MCF 10A (cell line): ENCODE measurements around the gene ATF6B. TPM values are rescaled to one million over a fixed set of nuclear protein-coding genes. Genes with fewer than 3 reads are reported as not detected.

ENCODE experiments used
- BruUV-seq: library from RNA; stranded (reverse); fragments of 400-500 nt; replicated peaks from 2 replicates; lab custom pipeline; 2021; lab: Mats Ljungman, UMichigan
- CTCF ChIA-PET: fragments of 300-600 bp; sonication (Branson Sonifier 250); formaldehyde crosslinking; extraction: SDS; loops from one replicate; lab custom pipeline; 2021; ENCODE audit warnings: antibody characterized with exemption, inconsistent platforms; lab: Yijun Ruan, JAX
- POLR2A ChIA-PET: fragments of 300-600, 350-650 bp; sonication (Branson Sonifier 250); formaldehyde crosslinking; extraction: SDS; loops from one replicate; lab custom pipeline; 2020; ENCODE audit warnings: antibody characterized with exemption, inconsistent platforms; lab: Yijun Ruan, JAX
- DNase-seq: peaks from one replicate; pipeline ENCODE4 v3.0.0-alpha.2; 2018; ENCODE audit not compliant: unreplicated experiment
- H3K27ac Mint-ChIP-seq: one replicate; pipeline ENCODE4 v1.8.0; 2022; ENCODE audit warnings: mild to moderate bottlenecking, low read depth, mixed read lengths; ENCODE audit not compliant: unreplicated experiment
- H3K27me3 Mint-ChIP-seq: one replicate; pipeline ENCODE4 v1.8.0; 2022; ENCODE audit warnings: mixed read lengths; ENCODE audit not compliant: insufficient read depth, unreplicated experiment
- H3K36me3 Mint-ChIP-seq: one replicate; pipeline ENCODE4 v1.8.0; 2022; ENCODE audit warnings: mild to moderate bottlenecking, moderate library complexity, mixed read lengths; ENCODE audit not compliant: insufficient read depth, unreplicated experiment
- H3K4me1 Mint-ChIP-seq: one replicate; pipeline ENCODE4 v1.8.0; 2022; ENCODE audit warnings: mixed read lengths; ENCODE audit not compliant: insufficient read depth, unreplicated experiment
- H3K4me3 Mint-ChIP-seq: one replicate; pipeline ENCODE4 v1.8.0; 2022; ENCODE audit warnings: mild to moderate bottlenecking, moderate library complexity, mixed read lengths; ENCODE audit not compliant: unreplicated experiment
- H3K9me3 Mint-ChIP-seq: one replicate; pipeline ENCODE4 v1.8.0; 2022; ENCODE audit warnings: mixed read lengths; ENCODE audit not compliant: unreplicated experiment
- CTCF ChIP-seq: fragments of 200-600 bp; IDR thresholded peaks from one replicate; pipeline ENCODE4 v1.8.0; 2022; ENCODE audit warnings: antibody characterized with exemption, mild to moderate bottlenecking; ENCODE audit not compliant: unreplicated experiment
- intact Hi-C: fragments of 100-400 bp; cut with micrococcal nuclease; formaldehyde crosslinking; loops from 2 replicates; pipeline ENCODE4 v1.14.1; 2022
- total RNA-seq: library from RNA; stranded (reverse); gene quantifications from 2 replicates; pipeline ENCODE4 v1.2.3, GENCODE V29; 2022

ATF6B gene
- total RNA-seq, 1 experiment from 2014 or later = 65.6 TPM

GRCh38 chr6:32167761-32168262, 39.8 kb upstream of the ATF6B start:
- Mint-ChIP-seq H3K4me3 (no peak overlapping the region), H3K36me3 (peaks cover 21% of the 10 kb centered on the region), H3K4me1 (peaks cover 1% of the 10 kb centered on the region), H3K27me3 (no peaks in the 10 kb centered on the region), H3K9me3 (no peaks in the 10 kb centered on the region), H3K27ac (no peak overlapping the region)
- BruUV-seq = no TSS peak
- no peak for TF ChIP-seq CTCF
- POLR2A ChIA-PET = interaction anchor here (1.0 to 1.2 kb wide), 2 partner anchors 9 to 11 kb away, joined by 3 to 4 read pairs; no protein-coding TSS in a partner anchor
- CTCF ChIA-PET = no interaction called here
- intact Hi-C loops = no loop called here
- DNase-seq = no peak

- ChIA-PET CTCF (interaction anchor here (0.6 kb wide), 1 partner anchor 94 kb away, joined by 4 read pairs; no protein-coding TSS in a partner anchor), POLR2A (interaction anchor here (1.0 to 1.2 kb wide), 2 partner anchors 10 to 12 kb away, joined by 3 to 4 read pairs; no protein-coding TSS in a partner anchor)
- TF ChIP-seq CTCF = no peak
- no peak overlapping the region for H3K4me3 Mint-ChIP-seq
- intact Hi-C loops = no loop called here
- H3K27ac Mint-ChIP-seq = peak overlapping the region; percentile 16
- no peaks in the 10 kb centered on the region for H3K9me3 Mint-ChIP-seq
- no peak for DNase-seq
- no peaks in the 10 kb centered on the region for H3K4me1 Mint-ChIP-seq
- peaks cover 21% of the 10 kb centered on the region for H3K36me3 Mint-ChIP-seq
- BruUV-seq = no TSS peak
- H3K27me3 Mint-ChIP-seq = no peaks in the 10 kb centered on the region
Observed at GRCh38 chr6:32167154-32167760, 39.2 kb upstream of the ATF6B start.

GRCh38 chr6:32166411-32167061, 38.5 kb upstream of the ATF6B start:
- Mint-ChIP-seq H3K4me3 (no peak overlapping the region), H3K4me1 (no peaks in the 10 kb centered on the region), H3K27me3 (no peaks in the 10 kb centered on the region), H3K36me3 (peaks cover 26% of the 10 kb centered on the region), H3K27ac (peak overlapping the region; percentile 16), H3K9me3 (no peaks in the 10 kb centered on the region)
- intact Hi-C loops = no loop called here
- POLR2A ChIA-PET = no interaction called here
- no peak for DNase-seq
- no peak for TF ChIP-seq CTCF
- BruUV-seq = no TSS peak
- CTCF ChIA-PET = interaction anchor here (0.6 kb wide), 1 partner anchor 93 kb away, joined by 4 read pairs; no protein-coding TSS in a partner anchor

- BruUV-seq = no TSS peak
- no peak within 1 kb of the TSS for H3K4me3 Mint-ChIP-seq
- H3K27me3 Mint-ChIP-seq = no peaks in the 10 kb centered on the region
- intact Hi-C loops = no loop called here
- DNase-seq = no peak
- ChIA-PET CTCF (interaction anchor here (0.5 to 1.3 kb wide), 4 partner anchors 10 to 117 kb away, joined by 3 to 4 read pairs (median 3); no protein-coding TSS in a partner anchor), POLR2A (interaction anchor here (0.6 kb wide), 1 partner anchor 17 kb away, joined by 3 read pairs; no protein-coding TSS in a partner anchor)
- no peak within 1 kb of the TSS for H3K27ac Mint-ChIP-seq
- no peak for TF ChIP-seq CTCF
- no peaks in the 10 kb centered on the region for H3K4me1 Mint-ChIP-seq
- no peaks in the 10 kb centered on the region for H3K9me3 Mint-ChIP-seq
- H3K36me3 Mint-ChIP-seq = peaks cover 24% of the 10 kb centered on the region
Observed at GRCh38 chr6:32164295-32164694, 36.2 kb upstream of the ATF6B start, which contains the start of gene EGFL8. EGFL8 (plus strand) TSS chr6:32164595; CDS start chr6:32166166, 1,571 bp downstream.
